HFF-Myc (cell line): Measurements from ENCODE around the gene BEST1.
A peak's percentile ranks its signal among the peaks of the same experiment; 100 is the strongest.

ENCODE experiments used
- DNase-seq: peaks from one replicate; pipeline ENCODE4 v3.0.0-alpha.2; 2011; ENCODE audit warnings: low read depth; ENCODE audit errors: extremely low read depth
- H3K4me3 ChIP-seq: replicated peaks from 2 replicates; pipeline ENCODE4 v1.5.1; 2011; ENCODE audit warnings: low read depth, mild to moderate bottlenecking, control low read depth, low read length
- CTCF ChIP-seq: IDR thresholded peaks from 2 replicates; pipeline ENCODE4 v1.5.1; 2012; ENCODE audit warnings: mild to moderate bottlenecking, low read depth, low read length, control low read depth; ENCODE audit errors: missing control alignments

The BEST1 gene

GRCh38 chr11:61969391-61969758 lies 19.2 kb downstream of the BEST1 start:
- no peak overlapping the region for H3K4me3 ChIP-seq
- no peak for TF ChIP-seq CTCF
- DNase-seq, result no peak

DNA sequence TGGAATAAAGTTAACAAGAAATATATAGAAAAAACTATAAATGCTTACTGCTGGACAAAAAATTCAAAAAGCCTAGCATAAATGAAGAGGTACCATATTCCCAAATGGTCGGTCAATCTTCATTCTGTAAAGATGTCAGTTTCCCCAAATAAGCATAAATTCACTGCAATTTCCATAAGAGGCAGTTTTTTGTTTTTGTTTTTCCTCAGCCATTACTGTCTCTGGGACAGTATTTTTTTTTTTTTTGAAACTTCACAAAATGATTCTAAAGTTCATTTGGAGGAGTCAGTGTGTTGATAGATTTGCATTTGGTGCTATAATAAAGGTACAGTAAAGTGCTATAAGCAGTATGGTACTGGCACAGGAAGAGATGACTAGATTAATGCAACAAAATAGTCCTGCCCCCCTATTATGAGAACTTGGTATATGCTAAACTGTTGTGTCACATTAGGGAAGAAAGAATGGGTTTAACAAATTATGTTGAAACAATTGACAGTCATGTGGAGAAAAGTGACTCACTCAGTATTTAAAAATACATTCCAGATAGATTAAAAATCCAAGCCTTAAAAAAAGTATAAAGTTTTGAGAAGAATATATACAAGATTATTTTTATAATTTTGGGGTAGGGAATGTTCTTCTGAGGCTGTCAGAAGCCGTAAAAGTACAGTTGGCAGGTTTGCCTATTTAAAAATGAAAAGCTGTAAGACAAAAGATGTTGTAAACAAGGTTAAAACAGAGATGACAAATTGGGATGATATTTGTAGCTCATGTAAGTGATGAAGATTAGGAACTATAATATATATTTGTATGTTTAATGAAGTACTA lies 19.9 kb downstream of the BEST1 start:
- H3K4me3 ChIP-seq, result no peak overlapping the region
- no peak for DNase-seq
- TF ChIP-seq CTCF, result no peak

DNA sequence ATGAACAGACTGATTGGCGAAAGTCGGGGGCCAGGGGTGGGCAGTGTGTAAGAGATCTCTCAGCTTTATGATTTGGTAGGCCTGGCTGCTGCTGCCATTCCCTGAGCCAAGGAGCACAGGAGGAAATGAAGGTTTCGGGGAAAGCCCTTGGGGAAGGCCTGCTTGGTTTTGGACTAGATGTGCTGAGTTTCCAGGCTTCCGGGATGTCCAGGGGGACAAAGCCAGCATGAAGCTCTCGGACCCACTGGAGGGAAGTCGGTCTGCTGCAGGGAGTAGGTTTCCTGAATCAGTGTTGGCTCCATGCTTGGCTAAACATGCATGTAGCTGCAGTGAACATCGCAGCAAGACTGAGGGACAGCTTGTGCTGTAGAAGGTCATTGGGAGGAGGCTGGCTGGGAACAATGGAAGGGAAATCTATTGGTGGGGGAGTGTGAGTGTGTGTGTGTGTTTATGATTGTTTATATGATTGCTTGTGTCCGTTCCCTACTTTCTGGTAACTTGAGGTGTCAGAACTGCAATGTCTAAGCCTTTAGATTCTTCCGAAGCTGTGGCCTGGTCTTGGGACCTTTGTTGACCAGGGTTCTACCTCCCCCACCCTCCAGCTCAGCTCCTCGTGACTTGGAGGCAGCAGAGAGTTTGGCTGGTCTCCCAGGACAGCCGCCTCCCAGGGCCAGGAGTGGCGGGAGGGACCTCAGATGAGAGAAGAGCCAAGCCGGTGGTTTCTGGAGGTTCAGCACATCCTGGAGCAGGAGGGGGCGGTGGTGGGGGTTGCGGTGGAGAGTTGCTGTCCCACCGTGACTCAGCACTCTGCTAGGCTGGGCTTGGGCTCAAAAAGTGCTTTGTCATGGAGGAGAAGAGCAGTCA lies 21.3 kb downstream of the BEST1 start:
- H3K4me3 ChIP-seq, result no peak overlapping the region
- peak; percentile 96 for DNase-seq
- TF ChIP-seq CTCF, result no peak

DNA sequence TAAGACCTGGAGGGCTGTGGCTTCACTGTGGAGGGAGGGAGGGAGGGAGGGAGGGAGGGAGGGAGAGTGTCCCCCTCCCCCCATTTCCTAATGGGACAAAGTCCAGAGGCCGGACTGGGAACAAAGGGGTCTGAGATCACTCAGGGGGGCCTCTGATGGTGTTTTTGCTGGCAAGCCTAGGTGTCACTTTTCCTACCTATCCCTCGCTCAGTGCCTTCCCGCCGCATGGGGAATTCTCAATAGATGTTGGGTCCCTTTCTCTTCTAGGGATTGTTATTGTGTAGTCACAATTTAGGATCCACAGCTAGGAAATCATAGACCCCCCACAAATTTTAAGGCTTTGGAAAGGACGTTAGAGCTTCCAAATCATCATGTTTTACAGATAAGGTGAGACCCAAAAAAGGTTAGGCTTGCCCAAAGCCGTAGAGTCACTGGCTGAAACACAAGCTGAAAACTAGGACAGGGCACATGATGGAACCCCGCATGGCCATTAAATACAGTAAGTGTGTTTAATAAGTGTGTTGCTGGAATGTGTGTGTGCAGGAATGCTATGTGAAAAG lies 22.0 kb downstream of the BEST1 start:
- no peak for DNase-seq
- TF ChIP-seq CTCF, result no peak
- no peak overlapping the region for H3K4me3 ChIP-seq

DNA sequence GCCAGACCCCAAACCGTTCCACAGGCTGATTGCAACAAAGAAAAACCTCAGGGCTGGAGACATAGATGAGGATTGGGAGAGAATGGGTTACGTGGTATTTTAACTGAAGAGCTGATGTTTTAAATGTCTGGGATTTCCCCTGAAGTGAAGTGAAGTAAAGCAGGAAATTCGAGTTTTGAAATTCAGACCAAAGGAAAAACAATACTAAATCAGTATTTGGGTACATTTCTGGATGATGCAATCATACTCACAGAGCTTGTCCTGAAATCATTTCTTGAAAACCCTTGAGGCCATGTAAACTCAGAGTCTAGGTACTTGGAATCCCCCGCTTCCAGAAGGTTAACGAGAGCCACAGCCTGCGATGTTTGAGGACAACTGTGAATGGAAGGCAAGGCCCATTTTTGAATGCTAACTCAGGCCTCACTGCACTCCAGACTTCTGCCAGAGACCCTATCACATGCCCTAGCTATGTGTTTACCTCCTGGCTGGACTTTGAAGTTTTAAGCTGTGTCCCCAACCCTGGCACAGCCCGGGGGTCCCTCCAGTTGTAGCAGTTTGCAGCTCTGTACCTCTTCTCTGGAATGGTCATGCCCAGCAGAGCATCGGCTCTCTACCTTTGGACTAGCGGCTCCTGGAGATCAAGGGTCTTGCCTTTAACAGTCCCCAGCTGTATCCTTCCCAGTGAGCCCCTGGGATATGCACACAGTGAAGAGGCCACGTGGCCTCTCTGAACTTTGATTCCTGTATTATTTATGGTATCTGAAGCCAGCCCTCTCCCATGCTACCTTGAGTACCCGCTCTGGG lies 22.7 kb downstream of the BEST1 start:
- TF ChIP-seq CTCF, result no peak
- H3K4me3 ChIP-seq, result no peak overlapping the region
- no peak for DNase-seq

GRCh38 chr11:61973476-61974162 lies 23.5 kb downstream of the BEST1 start:
- no peak for DNase-seq
- TF ChIP-seq CTCF, result no peak
- H3K4me3 ChIP-seq, result no peak overlapping the region
